Progenitor cell of endocrine pancreas (in vitro differentiated cells): ENCODE results near the gene STK35. TPM values are rescaled to one million over a fixed set of nuclear protein-coding genes. Genes with fewer than 3 reads are reported as not detected.
A peak's percentile ranks its signal among the peaks of the same experiment; 100 is the strongest.
"Not testable (repeated sequence)": the region's sequence is repeated elsewhere in the genome, so short reads cannot be mapped to it uniquely, and the experiment has no call there.

ENCODE experiments used
- DNase-seq: peaks from one replicate; pipeline ENCODE4 v3.0.0; 2021; ENCODE audit warnings: low spot score; ENCODE audit not compliant: unreplicated experiment
- H3K27ac Mint-ChIP-seq: 2 replicates; pipeline ENCODE4 v1.8.0; 2021; ENCODE audit warnings: mild to moderate bottlenecking, moderate library complexity, mixed read lengths
- H3K27me3 Mint-ChIP-seq: 2 replicates; pipeline ENCODE4 v1.8.0; 2021; ENCODE audit warnings: mixed read lengths
- H3K36me3 Mint-ChIP-seq: 2 replicates; pipeline ENCODE4 v1.8.0; 2022; ENCODE audit warnings: mixed read lengths; ENCODE audit not compliant: insufficient read depth
- H3K4me1 Mint-ChIP-seq: 2 replicates; pipeline ENCODE4 v1.8.0; 2021; ENCODE audit warnings: low read depth, mixed read lengths
- H3K4me3 Mint-ChIP-seq: 2 replicates; pipeline ENCODE4 v1.8.0; 2021; ENCODE audit warnings: low read depth, mild to moderate bottlenecking, moderate library complexity, mixed read lengths
- H3K9me3 Mint-ChIP-seq: 2 replicates; pipeline ENCODE4 v1.8.0; 2021; ENCODE audit warnings: low read depth, mixed read lengths
- CTCF ChIP-seq: fragments of 200-600 bp; sonication (generic); IDR thresholded peaks from one replicate; pipeline ENCODE4 v1.5.0; 2021; ENCODE audit warnings: antibody characterized with exemption, mild to moderate bottlenecking; ENCODE audit not compliant: unreplicated experiment
- total RNA-seq: library from RNA; stranded (reverse); gene quantifications from 2 replicates; pipeline ENCODE4 v1.2.1, GENCODE V29; 2021

Gene STK35
- total RNA-seq, 1 donor from 2014 or later: 41.9 TPM

GRCh38 chr20:2171266-2171790 lies 69.7 kb downstream of the STK35 start:
- no peak for TF ChIP-seq CTCF
- Mint-ChIP-seq H3K4me1 (no peaks in the 10 kb centered on the region), H3K9me3 (no peaks in the 10 kb centered on the region), H3K27me3 (peaks cover 31% of the 10 kb centered on the region), H3K4me3 (no peak overlapping the region), H3K36me3 (no peaks in the 10 kb centered on the region), H3K27ac (no peak overlapping the region)
- no peak for DNase-seq

GRCh38 chr20:2171840-2172239 lies 70.2 kb downstream of the STK35 start:
- H3K27me3 Mint-ChIP-seq: peaks cover 31% of the 10 kb centered on the region
- DNase-seq, H3K9me3 Mint-ChIP-seq, H3K4me3 Mint-ChIP-seq, H3K36me3 Mint-ChIP-seq, H3K4me1 Mint-ChIP-seq, H3K27ac Mint-ChIP-seq: not testable (repeated sequence)

- H3K27ac Mint-ChIP-seq: no peak overlapping the region
- peak; percentile 56 for DNase-seq
- no peak overlapping the region for H3K4me3 Mint-ChIP-seq
- peaks cover 28% of the 10 kb centered on the region for H3K27me3 Mint-ChIP-seq
- H3K36me3 Mint-ChIP-seq: no peaks in the 10 kb centered on the region
- TF ChIP-seq CTCF: peak; percentile 90
- H3K4me1 Mint-ChIP-seq: no peaks in the 10 kb centered on the region
- no peaks in the 10 kb centered on the region for H3K9me3 Mint-ChIP-seq
Observed at GRCh38 chr20:2172305-2173175, 70.9 kb downstream of the STK35 start.

- no peak for DNase-seq
- Mint-ChIP-seq H3K27me3 (peaks cover 28% of the 10 kb centered on the region), H3K27ac (no peak overlapping the region), H3K4me3 (no peak overlapping the region), H3K4me1 (no peaks in the 10 kb centered on the region), H3K36me3 (no peaks in the 10 kb centered on the region), H3K9me3 (no peaks in the 10 kb centered on the region)
- TF ChIP-seq CTCF: no peak
Observed at GRCh38 chr20:2173186-2173585, 71.6 kb downstream of the STK35 start.

GRCh38 chr20:2174067-2174466 lies 72.4 kb downstream of the STK35 start:
- Mint-ChIP-seq H3K36me3 (no peaks in the 10 kb centered on the region), H3K4me1 (peaks cover 2% of the 10 kb centered on the region), H3K4me3 (no peak overlapping the region), H3K27me3 (peaks cover 28% of the 10 kb centered on the region), H3K27ac (no peak overlapping the region), H3K9me3 (no peaks in the 10 kb centered on the region)
- no peak for TF ChIP-seq CTCF
- DNase-seq: no peak

GRCh38 chr20:2176946-2177345 lies 75.3 kb downstream of the STK35 start:
- no peak overlapping the region for H3K4me3 Mint-ChIP-seq
- H3K27ac Mint-ChIP-seq: no peak overlapping the region
- no peak for DNase-seq
- H3K9me3 Mint-ChIP-seq: no peaks in the 10 kb centered on the region
- no peak for TF ChIP-seq CTCF
- H3K4me1 Mint-ChIP-seq: peaks cover 2% of the 10 kb centered on the region
- peaks cover 16% of the 10 kb centered on the region for H3K27me3 Mint-ChIP-seq
- no peaks in the 10 kb centered on the region for H3K36me3 Mint-ChIP-seq
